Measurements from ENCODE around the gene RIBC2.

GRCh38 chr22:45455212-45455611, 41.7 kb downstream of the RIBC2 start:
- no peak for TF ChIP-seq CTCF (conservative IDR thresholded peaks at IDR 0.05; ENCODE audit: low read length)
- TF ChIP-seq EZH2phosphoT487 (IDR thresholded peaks at IDR 0.05; ENCODE audit: borderline replicate concordance, low read depth, low read length), result no peak
